ENCODE measurements around the gene NUP98. TPM values are rescaled to one million over a fixed set of nuclear protein-coding genes. Genes with fewer than 3 reads are reported as not detected.

Gene NUP98
- total RNA-seq, 4 donors from 2014 or later = 74.6 to 117 (median 86.7) TPM

- TF ChIP-seq CTCF (IDR thresholded peaks at IDR 0.05; ENCODE audit: low read depth) = no peak
These were observed 19.9 kb upstream of the NUP98 start for GRCh38 chr11:3817181-3817800.

- TF ChIP-seq CTCF (IDR thresholded peaks at IDR 0.05; ENCODE audit: low read depth) = no peak
These were observed 19.3 kb upstream of the NUP98 start for GRCh38 chr11:3816673-3817072.

- no peak for TF ChIP-seq CTCF (IDR thresholded peaks at IDR 0.05; ENCODE audit: low read depth)
These were observed 18.5 kb upstream of the NUP98 start for GRCh38 chr11:3815845-3816244.

- TF ChIP-seq CTCF (IDR thresholded peaks at IDR 0.05; ENCODE audit: low read depth) = no peak
These were observed 13.6 kb upstream of the NUP98 start for GRCh38 chr11:3810951-3811350.

GRCh38 chr11:3810446-3810845 is 13.1 kb upstream of the NUP98 start:
- TF ChIP-seq CTCF (IDR thresholded peaks at IDR 0.05; ENCODE audit: low read depth) = no peak

GRCh38 chr11:3809624-3809928 is 12.2 kb upstream of the NUP98 start:
- TF ChIP-seq CTCF (IDR thresholded peaks at IDR 0.05; ENCODE audit: low read depth) = no peak

GRCh38 chr11:3808861-3809623 is 11.7 kb upstream of the NUP98 start:
- TF ChIP-seq CTCF (IDR thresholded peaks at IDR 0.05; ENCODE audit: low read depth) = no peak
